Smooth muscle cell (in vitro differentiated cells): ENCODE data around the gene GZF1. TPM values are rescaled to one million over a fixed set of nuclear protein-coding genes. Genes with fewer than 3 reads are reported as not detected.

Experiments
- DNase-seq: peaks from one replicate; lab custom pipeline; 2025; ENCODE audit not compliant: unreplicated experiment; lab: John Stamatoyannopoulos, UW
- H2AFZ ChIP-seq: fragments of 200-600 bp; sonication (generic); 2 replicates; pipeline ENCODE4 v1.6.0; 2016; ENCODE audit warnings: antibody characterized with exemption, low read depth, mild to moderate bottlenecking
- H3F3A ChIP-seq: fragments of 200-600 bp; sonication (generic); 2 replicates; pipeline ENCODE4 v1.6.0; 2017; ENCODE audit warnings: antibody characterized with exemption, low read depth
- H3K27ac ChIP-seq: fragments of 200-600 bp; sonication (generic); 2 replicates; pipeline ENCODE4 v1.5.1; 2016; ENCODE audit warnings: low read depth, mild to moderate bottlenecking
- H3K27me3 ChIP-seq: fragments of 200-600 bp; sonication (generic); 2 replicates; pipeline ENCODE4 v1.6.1; 2016; ENCODE audit warnings: low read depth, mild to moderate bottlenecking
- H3K36me3 ChIP-seq: fragments of 200-600 bp; sonication (generic); 2 replicates; pipeline ENCODE4 v1.5.1; 2016; ENCODE audit warnings: low read depth
- H3K4me1 ChIP-seq: fragments of 200-600 bp; sonication (generic); 2 replicates; pipeline ENCODE4 v1.5.1; 2016; ENCODE audit warnings: low read depth
- H3K4me2 ChIP-seq: fragments of 200-600 bp; sonication (generic); 2 replicates; pipeline ENCODE4 v1.6.0; 2016; ENCODE audit warnings: mild to moderate bottlenecking
- H3K4me3 ChIP-seq: fragments of 200-600 bp; sonication (generic); 2 replicates; pipeline ENCODE4 v1.5.1; 2016; ENCODE audit warnings: mild to moderate bottlenecking
- H3K79me2 ChIP-seq: fragments of 200-600 bp; sonication (generic); 2 replicates; pipeline ENCODE4 v1.6.0; 2016; ENCODE audit warnings: low read depth, mild to moderate bottlenecking
- H3K9ac ChIP-seq: fragments of 200-600 bp; sonication (generic); 2 replicates; pipeline ENCODE4 v1.6.0; 2016; ENCODE audit warnings: low read depth
- H3K9me3 ChIP-seq: fragments of 200-600 bp; sonication (generic); replicated peaks from 2 replicates; pipeline ENCODE4 v1.5.1; 2016; ENCODE audit warnings: low read depth
- H4K20me1 ChIP-seq: fragments of 200-600 bp; sonication (generic); 2 replicates; pipeline ENCODE4 v1.6.0; 2016; ENCODE audit warnings: low read depth
- WGBS: methylation state at CpG from one replicate; pipeline ENCODE4 v1.1.7; 2016; ENCODE audit warnings: low lambda C conversion rate; 5-methylcytosine and 5-hydroxymethylcytosine counted together
- polyA plus RNA-seq: library from polyadenylated mRNA; unstranded; fragments of >200 nt; fragmentation: Nextera tagmentation; extraction: Ambion mirVana; gene quantifications from 2 replicates; pipeline ENCODE4 v1.2.1, GENCODE V29; 2016
- total RNA-seq: library from RNA; depleted of rRNA; stranded (reverse); fragments of >200 nt; gene quantifications from 2 replicates; pipeline ENCODE4 v1.2.3, GENCODE V29; 2014
- TF ChIP-seq, protein P1 (sequence below): fragments of 200-600 bp; sonication (generic); IDR thresholded peaks from 2 replicates; pipeline ENCODE4 v1.5.1; 2017; ENCODE audit warnings: borderline replicate concordance, mild to moderate bottlenecking, antibody characterized with exemption; ENCODE audit not compliant: insufficient read depth, poor library complexity, severe bottlenecking

The GZF1 gene
- total and polyA plus RNA-seq, 2 experiments from 2014 or later = 6.0 to 13.7 TPM

DNA sequence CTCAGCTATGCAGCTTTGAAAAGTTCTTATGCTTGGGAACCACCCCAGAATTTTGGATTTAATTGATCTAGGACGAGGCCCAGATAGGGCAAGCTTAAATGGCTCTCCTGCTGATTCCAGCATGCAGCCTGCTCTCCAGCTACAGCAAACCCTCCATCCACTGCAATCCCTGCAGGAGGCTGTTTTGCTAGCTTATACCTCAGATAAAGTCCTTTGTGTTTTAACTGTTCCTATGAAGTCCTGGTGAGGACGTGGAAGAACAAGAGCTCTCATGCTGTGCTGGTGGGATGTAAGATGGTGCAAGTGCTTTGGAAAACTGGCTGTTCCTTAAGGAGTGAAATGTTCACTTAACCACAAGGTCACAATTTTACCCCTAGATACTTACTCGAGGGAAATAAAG, 36.9 kb upstream of the GZF1 start:
- H2AFZ ChIP-seq = no peak overlapping the region
- WGBS = 85% methylated on average over 3 of the region's 3 CpGs
- H3F3A ChIP-seq = no peaks in the 10 kb centered on the region
- H3K9ac ChIP-seq = no peak overlapping the region
- DNase-seq = no peak
- H3K4me3 ChIP-seq = no peak overlapping the region
- H3K4me2 ChIP-seq = no peak overlapping the region
- no peaks in the 10 kb centered on the region for H3K79me2 ChIP-seq
- no peaks in the 10 kb centered on the region for H3K36me3 ChIP-seq
- H3K4me1 ChIP-seq = no peaks in the 10 kb centered on the region
- no peaks in the 10 kb centered on the region for H3K9me3 ChIP-seq
- H3K27ac ChIP-seq = no peak overlapping the region
- TF ChIP-seq, protein P1, sequence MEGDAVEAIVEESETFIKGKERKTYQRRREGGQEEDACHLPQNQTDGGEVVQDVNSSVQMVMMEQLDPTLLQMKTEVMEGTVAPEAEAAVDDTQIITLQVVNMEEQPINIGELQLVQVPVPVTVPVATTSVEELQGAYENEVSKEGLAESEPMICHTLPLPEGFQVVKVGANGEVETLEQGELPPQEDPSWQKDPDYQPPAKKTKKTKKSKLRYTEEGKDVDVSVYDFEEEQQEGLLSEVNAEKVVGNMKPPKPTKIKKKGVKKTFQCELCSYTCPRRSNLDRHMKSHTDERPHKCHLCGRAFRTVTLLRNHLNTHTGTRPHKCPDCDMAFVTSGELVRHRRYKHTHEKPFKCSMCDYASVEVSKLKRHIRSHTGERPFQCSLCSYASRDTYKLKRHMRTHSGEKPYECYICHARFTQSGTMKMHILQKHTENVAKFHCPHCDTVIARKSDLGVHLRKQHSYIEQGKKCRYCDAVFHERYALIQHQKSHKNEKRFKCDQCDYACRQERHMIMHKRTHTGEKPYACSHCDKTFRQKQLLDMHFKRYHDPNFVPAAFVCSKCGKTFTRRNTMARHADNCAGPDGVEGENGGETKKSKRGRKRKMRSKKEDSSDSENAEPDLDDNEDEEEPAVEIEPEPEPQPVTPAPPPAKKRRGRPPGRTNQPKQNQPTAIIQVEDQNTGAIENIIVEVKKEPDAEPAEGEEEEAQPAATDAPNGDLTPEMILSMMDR = no peak
- H4K20me1 ChIP-seq = no peaks in the 10 kb centered on the region
- H3K27me3 ChIP-seq = no peaks in the 10 kb centered on the region

DNA sequence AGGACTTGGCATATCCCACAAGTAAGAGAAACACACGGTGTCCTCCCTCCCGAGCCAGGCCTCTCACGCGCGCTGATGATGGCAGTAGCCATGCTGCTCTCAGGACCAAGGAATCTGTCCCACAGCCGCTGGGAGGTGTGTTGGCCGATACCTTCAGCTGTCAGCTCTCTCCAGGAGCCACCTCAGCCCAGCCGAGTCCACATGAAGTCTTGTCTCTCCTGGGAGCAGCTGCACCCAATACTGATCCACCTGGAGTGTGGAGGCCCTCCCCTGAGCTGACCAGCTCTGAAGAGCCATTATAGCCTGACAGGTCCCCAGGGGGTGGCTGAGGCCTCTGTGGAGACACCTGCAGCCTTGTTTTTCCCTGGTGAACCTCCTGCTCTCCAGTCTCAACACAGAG, 35.2 kb upstream of the GZF1 start:
- Histone ChIP-seq H3F3A (no peaks in the 10 kb centered on the region), H4K20me1 (no peaks in the 10 kb centered on the region), H3K36me3 (no peaks in the 10 kb centered on the region), H3K27ac (no peak overlapping the region), H2AFZ (no peak overlapping the region), H3K79me2 (no peaks in the 10 kb centered on the region), H3K27me3 (no peaks in the 10 kb centered on the region), H3K4me3 (no peak overlapping the region), H3K9me3 (no peaks in the 10 kb centered on the region), H3K4me2 (no peak overlapping the region), H3K4me1 (no peaks in the 10 kb centered on the region), H3K9ac (no peak overlapping the region)
- 97% methylated on average over 8 of the region's 8 CpGs for WGBS
- TF ChIP-seq, protein P1 = no peak
- no peak for DNase-seq

DNA sequence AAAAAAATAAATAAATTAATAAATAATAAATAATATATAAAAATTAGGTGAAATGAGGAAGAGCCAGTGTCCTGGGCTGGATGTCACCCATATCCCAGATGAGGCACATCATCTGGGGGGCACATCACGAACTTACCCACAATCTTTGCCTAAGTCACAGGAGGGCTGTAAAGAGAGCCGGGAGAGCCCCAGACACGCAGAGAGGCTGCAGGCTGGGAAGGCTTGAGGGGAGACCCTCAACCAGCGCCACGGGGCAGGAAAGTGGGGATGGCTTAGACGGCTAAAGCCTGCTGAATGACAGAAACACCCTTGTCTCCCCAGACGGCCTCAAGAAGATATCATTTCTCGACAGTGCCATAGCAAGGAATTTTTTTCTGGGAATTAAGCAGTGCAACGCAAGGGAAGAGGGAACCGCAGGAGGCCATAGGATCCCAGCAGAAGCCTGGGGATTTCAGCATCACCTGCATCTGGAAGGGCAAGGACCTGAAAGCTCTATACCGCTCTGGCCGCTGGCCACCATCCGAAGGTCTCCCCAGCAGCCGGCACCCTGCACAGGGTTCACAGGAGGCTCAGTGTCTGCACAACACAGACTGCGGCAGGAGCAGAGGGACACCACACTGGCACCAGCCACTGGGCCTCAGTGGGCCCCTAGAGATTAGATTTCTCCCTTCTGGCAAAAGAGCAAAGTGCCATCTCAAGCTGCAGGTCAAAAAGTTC, 34.2 kb upstream of the GZF1 start:
- DNase-seq = no peak
- TF ChIP-seq, protein P1 = no peak
- no peaks in the 10 kb centered on the region for H3K27me3 ChIP-seq
- 98% methylated on average over 15 of the region's 15 CpGs for WGBS
- H3K79me2 ChIP-seq = no peaks in the 10 kb centered on the region
- H3K4me1 ChIP-seq = no peaks in the 10 kb centered on the region
- H3K4me2 ChIP-seq = no peak overlapping the region
- H3K9ac ChIP-seq = no peak overlapping the region
- H3K27ac ChIP-seq = no peak overlapping the region
- no peak overlapping the region for H2AFZ ChIP-seq
- no peak overlapping the region for H3K4me3 ChIP-seq
- H3K9me3 ChIP-seq = no peaks in the 10 kb centered on the region
- no peaks in the 10 kb centered on the region for H3K36me3 ChIP-seq
- no peaks in the 10 kb centered on the region for H4K20me1 ChIP-seq
- H3F3A ChIP-seq = no peaks in the 10 kb centered on the region
